Myocyte (in vitro differentiated cells): ENCODE data around the gene TBX2. TPM values are rescaled to one million over a fixed set of nuclear protein-coding genes. Genes with fewer than 3 reads are reported as not detected.

Source experiments
- DNase-seq: peaks from one replicate; pipeline ENCODE4 v3.0.0-alpha.2; 2012; ENCODE audit warnings: low read depth
- total RNA-seq: library from RNA; depleted of rRNA; stranded (reverse); fragments of >200 nt; gene quantifications from 2 replicates; pipeline ENCODE4 v1.2.3, GENCODE V29; 2014

Gene TBX2
- total RNA-seq, 1 donor from 2014 or later: 7.7 TPM

- peak; percentile 85 for DNase-seq
These were observed 12.7 kb downstream of the TBX2 start for GRCh38 chr17:61412143-61412859.

DNA sequence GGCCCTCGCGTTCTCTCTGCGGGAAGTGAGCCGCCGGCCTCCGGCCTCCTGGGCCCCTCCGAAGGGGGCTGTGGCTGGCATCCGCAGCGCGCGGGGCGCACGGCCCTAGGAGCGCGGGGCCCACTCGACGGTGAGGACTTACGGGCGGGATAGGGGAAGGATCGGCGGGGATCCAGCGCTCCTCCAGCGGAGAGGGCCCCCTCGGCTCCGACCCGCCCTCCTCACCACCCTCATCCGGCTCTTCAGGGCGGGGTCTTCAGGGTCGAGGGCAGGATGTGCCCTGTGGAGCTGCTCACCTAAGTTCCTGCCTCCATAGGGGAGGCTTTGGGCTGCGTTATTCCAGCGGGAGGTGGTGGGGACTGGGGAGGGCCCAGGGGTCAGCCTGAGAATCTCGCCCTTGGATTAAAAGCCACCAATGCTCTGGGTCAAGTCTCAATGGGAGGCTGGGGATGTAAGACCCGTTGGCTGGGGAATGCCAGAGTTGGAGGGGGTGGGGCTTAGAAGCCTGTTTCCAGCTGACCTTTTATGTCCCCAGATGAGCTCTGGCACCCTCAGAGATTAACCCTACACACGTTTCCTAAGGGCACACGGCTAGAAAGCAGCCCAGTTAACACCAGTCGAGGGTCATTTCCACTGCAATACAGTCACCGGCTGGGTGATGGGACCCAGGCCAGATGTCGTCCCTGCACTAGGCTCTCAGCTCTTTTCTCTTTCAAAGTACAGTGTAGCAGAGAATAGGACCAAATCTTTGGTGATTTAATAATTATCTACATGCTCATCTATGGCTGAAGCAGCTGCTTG, 13.4 kb downstream of the TBX2 start:
- DNase-seq: no peak

DNA sequence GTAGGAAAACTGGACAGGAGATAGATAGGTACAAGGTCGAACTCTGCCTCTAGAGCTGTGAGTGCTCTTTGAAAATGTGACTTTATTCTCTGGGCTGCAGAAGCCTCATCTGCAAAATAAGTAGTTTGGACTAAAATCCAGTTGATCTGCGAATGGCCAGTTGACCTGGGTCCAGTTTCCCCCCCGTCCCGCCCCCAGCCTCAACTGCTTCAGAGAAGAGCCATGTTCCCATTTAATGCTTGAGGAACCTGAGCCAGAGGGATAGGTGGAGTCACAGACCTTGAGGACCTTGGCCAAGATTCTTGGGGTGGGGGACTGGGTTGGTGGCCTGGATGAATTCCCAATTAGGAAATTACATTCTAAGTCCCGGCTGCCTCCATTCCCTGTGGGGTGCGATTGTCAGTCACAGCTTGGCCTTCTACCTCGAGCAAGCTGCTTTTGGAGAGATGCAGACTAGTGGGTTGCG, 14.1 kb downstream of the TBX2 start:
- no peak for DNase-seq

DNA sequence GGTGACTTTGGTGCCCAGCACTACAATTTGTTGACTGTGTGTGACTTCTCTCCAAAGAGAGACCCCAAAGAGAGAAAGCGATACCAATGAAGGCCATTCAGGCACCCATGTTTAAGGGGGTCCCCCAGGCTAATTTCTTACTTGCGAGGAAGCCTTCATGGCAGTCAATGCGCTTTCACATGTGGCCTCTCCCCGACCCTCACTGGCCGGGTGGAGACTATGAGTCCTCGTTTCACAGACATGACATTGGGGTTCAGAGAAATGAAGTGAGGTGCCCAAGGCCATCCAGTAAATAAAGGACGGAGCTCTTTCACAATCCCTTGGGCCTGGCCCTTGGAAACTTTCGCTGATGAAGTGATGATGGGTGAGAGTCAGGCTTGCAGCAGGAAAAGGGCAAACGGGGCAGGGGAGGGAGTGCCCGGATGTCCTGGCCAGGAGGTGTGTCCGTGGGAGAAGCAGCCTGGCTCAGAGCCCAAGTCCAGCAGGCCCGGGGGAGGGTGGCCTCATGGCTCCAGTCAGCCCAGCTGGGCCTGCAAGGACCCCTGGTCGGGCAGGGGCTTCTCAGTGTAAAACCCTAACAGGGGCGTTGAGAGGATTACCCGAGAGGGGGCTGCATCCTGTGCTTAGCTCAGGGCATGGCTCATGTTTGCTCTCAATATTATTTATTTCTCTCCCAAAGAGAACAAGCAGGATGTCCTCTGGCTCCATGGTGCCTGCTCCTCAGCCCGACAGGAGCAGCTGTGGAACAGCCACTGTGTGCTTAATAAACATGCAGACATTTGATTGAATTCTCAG, 14.7 kb downstream of the TBX2 start:
- no peak for DNase-seq

GRCh38 chr17:61414936-61415251, 15.3 kb downstream of the TBX2 start:
- no peak for DNase-seq

- DNase-seq: peak; percentile 78
These were observed 15.9 kb downstream of the TBX2 start for GRCh38 chr17:61415374-61416210.

GRCh38 chr17:61416211-61416539, 16.5 kb downstream of the TBX2 start:
- DNase-seq: no peak

DNA sequence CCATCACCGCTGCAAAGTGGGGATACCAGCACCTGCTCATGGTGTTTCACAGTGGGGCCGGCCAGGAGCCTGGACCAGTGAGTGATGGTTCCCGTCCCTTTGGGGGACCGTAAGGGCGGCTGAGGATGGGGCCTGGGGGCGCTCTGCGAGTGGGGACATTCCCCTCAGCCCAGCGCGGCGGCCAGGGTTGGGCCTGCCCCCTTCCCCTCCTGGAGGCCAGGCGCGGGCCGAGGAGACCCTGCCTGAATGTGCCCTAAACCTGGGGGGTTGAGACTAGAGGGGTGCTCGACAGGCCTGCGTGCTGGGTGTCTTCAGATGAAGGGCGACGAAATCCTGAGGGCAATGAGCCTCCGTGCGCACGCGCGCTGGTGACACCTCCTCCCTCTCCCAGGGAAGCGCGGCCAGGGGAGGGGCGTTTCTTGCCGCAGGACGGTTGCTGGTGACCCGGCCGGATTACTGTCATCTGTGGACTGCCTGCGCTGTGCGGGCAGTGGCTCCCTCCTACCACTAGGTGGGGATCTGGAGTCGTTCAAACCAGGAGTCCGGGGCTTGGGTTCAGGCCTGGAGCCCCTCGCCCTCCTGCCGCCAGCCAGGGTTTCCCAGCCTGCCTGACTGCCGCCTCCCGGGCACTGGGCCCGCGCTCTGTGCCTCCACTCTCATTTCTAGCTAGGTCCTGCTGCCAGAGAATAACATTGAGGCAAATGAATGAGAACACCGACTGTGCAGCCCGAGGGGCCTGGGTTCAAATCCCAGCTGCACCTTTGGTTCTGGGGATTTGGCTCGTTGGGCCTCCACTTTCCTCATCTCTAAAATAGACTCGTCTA, 17.1 kb downstream of the TBX2 start:
- DNase-seq: peak; percentile 92

DNA sequence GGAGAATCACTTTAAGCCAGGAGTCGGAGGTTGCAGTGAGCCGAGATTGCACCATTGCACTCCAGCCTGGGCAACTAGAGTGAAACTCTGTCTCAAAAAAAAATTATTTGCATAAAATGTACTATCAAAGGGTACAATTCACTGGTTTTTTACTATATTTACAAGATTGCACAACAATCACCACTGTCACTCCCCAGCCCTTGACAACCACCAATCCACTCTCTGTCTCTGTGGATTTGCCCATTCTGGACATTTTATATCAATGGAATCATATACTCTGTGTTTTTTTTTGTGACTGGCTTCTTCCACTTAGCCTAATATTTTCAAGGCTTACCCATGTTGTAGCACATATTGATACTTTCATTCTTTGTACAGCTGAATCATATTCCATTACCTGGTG, 18.8 kb downstream of the TBX2 start:
- DNase-seq: no peak

GRCh38 chr17:61419496-61420046, 19.9 kb downstream of the TBX2 start:
- DNase-seq: no peak

DNA sequence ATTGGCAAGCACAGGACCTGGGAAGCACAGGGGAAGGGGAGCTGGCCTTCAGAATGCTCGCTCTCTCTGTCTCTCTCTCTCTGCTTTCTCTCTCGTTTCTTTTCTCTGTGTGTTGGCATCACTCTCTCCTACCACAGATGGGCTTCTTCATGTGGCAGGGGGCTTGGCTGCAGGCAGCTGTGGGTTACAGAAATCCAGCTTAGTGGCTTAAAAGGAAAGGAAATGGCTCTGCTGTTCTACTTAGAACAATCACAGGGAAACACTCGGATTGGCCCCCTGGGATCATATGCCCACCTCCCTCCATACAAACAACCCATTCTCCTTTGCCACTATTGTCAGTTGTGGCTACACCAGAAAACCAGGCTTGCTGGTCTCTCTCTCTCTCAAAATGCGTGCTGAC, 20.4 kb downstream of the TBX2 start:
- no peak for DNase-seq

DNA sequence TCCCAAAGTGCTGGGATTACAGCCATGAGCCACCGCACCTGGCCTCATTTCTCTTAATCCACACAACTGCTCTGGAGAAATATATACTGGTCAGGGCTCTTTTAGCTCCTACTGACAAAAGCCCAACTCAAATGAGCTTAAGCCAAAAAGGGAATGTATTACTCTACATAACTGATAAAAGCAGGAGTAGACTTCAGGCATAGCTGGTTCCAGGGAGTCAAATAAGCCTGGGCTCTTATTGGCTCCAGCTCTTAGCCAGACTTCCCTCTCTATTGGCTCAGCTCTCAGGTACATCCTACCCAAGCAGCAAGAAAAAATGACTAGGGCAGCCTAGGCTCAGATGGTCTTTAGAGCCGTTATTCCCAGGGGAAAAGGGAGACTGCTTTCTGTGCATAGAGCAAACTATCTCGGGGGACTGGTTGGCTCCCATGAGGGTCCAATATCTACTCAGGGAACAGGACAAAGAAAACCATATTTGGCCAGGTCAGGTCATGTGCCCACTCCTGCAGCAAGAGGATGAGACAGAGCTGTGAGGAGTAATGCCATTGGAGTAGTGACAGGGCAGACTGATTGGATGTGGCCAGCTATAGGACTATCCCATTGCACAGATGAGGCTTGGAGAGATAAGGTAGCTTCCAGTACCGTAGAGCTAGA, 21.2 kb downstream of the TBX2 start:
- no peak for DNase-seq

DNA sequence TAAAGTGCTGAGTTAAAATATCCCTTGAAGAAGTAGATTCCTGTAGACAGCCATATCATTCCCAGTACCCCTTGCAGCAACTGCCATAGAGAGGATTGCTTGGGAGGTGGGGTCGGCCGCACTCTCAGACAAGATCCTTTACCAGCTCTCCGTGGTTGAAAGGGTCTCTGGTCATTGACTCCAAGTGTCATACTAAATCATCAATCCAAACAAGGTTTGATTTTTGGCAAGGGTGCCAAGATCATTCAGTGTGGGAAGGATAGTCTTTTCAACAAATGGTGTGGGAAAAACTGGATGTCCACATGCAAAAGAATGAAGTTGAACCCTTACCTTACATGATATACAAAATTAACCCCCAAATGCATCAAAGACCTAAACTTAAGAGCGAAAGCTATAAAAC, 21.8 kb downstream of the TBX2 start:
- DNase-seq: no peak

DNA sequence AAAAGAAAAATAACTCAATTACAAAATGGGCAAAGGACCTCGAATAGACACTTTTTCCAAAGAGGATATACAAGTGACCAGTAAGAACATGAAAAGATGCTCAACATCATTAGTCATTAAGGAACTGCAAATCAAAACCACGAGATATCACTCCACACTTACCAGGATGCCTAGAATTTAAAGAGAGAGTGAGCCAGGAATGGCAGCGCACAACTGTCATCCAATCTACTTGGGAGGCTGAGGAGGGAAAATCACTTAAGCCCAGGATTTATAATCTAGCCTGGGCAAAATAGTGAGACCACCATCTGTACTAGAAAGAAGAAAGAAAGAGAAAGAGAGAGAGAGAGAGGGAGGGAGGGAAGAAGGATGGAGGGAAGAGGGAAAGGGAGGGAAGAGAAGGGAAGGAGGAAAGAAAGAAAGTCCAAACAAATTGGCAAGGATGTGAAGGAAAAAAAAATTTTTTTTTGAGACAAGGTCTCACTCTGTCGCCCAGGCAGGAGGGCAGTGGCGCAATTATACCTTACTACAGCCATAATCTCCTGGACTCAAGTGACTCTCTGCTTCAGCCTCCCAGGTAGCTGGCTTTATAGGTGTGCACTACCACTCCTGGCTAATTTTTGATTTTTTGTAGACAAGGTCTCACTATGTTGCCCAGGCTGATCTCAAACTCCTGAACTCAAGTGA, 22.6 kb downstream of the TBX2 start:
- no peak for DNase-seq

GRCh38 chr17:61422869-61423268, 23.2 kb downstream of the TBX2 start:
- no peak for DNase-seq

- DNase-seq: no peak
These were observed 24.5 kb downstream of the TBX2 start for GRCh38 chr17:61423967-61424649.

DNA sequence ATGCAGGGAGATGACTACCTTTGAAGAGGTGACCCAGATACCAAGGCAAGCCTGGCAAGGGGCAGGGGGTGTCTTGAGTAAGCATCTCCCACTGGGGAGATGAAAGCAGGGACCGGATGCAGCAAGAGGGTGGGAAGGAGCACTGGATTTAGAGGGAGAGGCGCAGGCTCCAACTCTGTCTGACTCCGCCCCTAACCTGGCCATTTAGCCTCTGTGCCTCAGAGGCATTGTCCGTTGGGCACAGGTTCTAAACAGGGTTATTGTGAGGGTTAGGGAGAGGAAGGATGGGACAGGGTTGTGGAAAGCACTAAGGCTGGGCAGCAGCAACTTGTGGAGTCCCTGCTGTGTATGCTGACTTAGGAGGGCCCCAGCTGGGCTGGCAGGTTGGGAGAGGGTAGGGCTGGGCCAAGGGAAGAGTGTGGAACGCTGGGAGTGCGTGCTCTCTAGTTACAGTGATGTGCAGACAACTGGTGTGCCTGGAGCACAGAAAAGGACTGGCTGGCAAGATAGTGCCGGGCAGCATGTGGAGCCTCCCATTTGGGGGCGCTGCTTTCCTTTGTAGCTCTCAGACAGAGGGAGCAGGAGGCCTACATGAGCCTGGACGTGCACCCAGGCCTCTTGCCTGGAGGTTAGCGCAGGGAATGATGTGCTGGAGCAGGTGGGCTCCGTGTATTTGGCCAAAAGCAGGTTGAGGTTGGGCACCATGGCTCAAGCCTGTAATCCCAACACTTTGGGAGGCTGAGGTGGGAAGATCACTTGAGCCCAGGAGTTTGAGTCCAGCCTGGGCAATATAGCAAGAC, 26.2 kb downstream of the TBX2 start:
- no peak for DNase-seq
